IPS-18a (cell line): ENCODE data around the gene PCDHGB6.
"Not testable (repeated sequence)": the region's sequence is repeated elsewhere in the genome, so short reads cannot be mapped to it uniquely, and the experiment has no call there.

Source experiments
- H3K27ac ChIP-seq: one replicate; pipeline ENCODE4 v1.5.1; 2013; ENCODE audit warnings: low read length
- H3K27me3 ChIP-seq: one replicate; pipeline ENCODE4 v1.6.1; 2013; ENCODE audit warnings: mild to moderate bottlenecking, low read length; ENCODE audit not compliant: control insufficient read depth, insufficient read depth
- H3K36me3 ChIP-seq: one replicate; pipeline ENCODE4 v1.6.1; 2013; ENCODE audit warnings: low read depth, low read length; ENCODE audit not compliant: control insufficient read depth
- H3K4me1 ChIP-seq: one replicate; pipeline ENCODE4 v1.6.1; 2013; ENCODE audit warnings: low read depth, low read length; ENCODE audit not compliant: control insufficient read depth
- H3K4me3 ChIP-seq: one replicate; pipeline ENCODE4 v1.5.1; 2013; ENCODE audit warnings: low read length
- H3K9ac ChIP-seq: one replicate; pipeline ENCODE4 v1.6.1; 2013; ENCODE audit warnings: mild to moderate bottlenecking, low read length, moderate library complexity
- H3K9me3 ChIP-seq: one replicate; pipeline ENCODE4 v1.6.1; 2013; ENCODE audit warnings: low read depth, low read length; ENCODE audit not compliant: control insufficient read depth

The PCDHGB6 gene

DNA sequence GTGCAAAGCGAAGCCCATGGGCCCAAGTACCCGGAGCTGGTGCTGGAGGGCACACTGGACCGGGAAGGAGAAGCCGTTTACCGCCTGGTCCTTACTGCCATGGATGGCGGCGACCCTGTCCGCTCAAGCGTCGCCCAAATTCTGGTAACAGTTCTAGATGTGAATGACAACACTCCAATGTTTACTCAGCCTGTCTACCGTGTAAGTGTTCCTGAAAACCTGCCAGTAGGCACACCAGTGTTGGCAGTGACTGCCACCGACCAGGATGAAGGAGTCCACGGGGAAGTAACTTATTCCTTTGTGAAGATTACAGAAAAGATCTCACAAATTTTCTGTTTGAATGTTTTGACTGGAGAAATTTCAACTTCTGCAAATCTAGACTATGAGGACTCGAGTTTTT is 33.2 kb upstream of the PCDHGB6 start:
- Histone ChIP-seq H3K4me3 (no peak overlapping the region), H3K27ac (no peak overlapping the region), H3K27me3 (no peaks in the 10 kb centered on the region), H3K36me3 (no peaks in the 10 kb centered on the region), H3K4me1 (no peaks in the 10 kb centered on the region), H3K9ac (no peak overlapping the region), H3K9me3 (peaks cover 13% of the 10 kb centered on the region)

GRCh38 chr5:141375444-141376155 is 32.2 kb upstream of the PCDHGB6 start:
- not testable (repeated sequence) for H3K4me1 ChIP-seq, H3K27me3 ChIP-seq, H3K27ac ChIP-seq, H3K36me3 ChIP-seq, H3K4me3 ChIP-seq, H3K9ac ChIP-seq
- peaks cover 13% of the 10 kb centered on the region for H3K9me3 ChIP-seq

DNA sequence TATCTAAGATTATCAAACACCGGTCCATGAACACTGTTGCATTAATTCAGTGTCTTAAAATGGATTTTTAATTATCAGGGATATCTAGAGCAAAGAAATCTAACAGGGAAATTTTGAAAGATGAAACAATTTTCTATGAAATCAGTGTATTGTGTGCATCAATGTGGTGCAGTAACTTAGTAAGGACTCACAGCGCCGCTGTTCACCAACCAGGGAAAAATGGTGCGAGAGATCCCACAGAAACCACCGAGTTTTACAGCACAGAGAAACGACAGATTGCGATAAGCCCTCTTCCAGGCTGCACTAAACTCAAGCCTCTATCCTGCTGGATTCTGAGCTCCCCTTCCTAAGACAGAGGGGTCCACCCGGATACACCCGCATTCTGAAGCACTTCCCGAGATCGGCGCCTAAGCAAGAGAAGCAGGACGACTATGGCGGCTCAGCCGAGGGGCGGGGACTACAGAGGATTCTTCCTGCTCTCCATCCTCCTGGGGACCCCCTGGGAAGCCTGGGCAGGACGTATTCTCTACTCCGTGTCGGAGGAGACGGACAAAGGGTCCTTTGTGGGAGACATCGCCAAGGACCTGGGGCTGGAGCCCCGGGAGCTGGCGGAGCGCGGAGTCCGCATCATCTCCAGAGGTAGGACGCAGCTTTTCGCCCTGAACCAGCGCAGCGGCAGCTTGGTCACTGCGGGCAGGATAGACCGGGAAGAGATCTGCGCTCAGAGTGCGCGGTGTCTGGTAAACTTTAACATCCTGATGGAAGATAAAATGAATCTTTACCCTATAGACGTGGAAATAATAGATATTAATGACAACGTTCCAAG is 25.1 kb upstream of the PCDHGB6 start, which contains the start of gene PCDHGA7:
Gene PCDHGA7 (plus strand): TSS at position 274 of the 826 bp plus-strand sequence. CDS start 158 bp downstream, at position 432.
- H3K4me3 ChIP-seq: no peak within 1 kb of the TSS
- peaks cover 29% of the 10 kb centered on the region for H3K9me3 ChIP-seq
- H3K4me1 ChIP-seq: no peaks in the 10 kb centered on the region
- no peak within 1 kb of the TSS for H3K27ac ChIP-seq
- no peak within 1 kb of the TSS for H3K9ac ChIP-seq
- no peaks in the 10 kb centered on the region for H3K36me3 ChIP-seq
- no peaks in the 10 kb centered on the region for H3K27me3 ChIP-seq

GRCh38 chr5:141383345-141383744 is 24.5 kb upstream of the PCDHGB6 start:
- Histone ChIP-seq H3K9me3 (peaks cover 31% of the 10 kb centered on the region), H3K4me1 (no peaks in the 10 kb centered on the region), H3K27me3 (no peaks in the 10 kb centered on the region), H3K9ac (no peak overlapping the region), H3K4me3 (no peak overlapping the region), H3K27ac (no peak overlapping the region), H3K36me3 (no peaks in the 10 kb centered on the region)

GRCh38 chr5:141384471-141385267 is 23.2 kb upstream of the PCDHGB6 start:
- Histone ChIP-seq H3K4me1 (no peaks in the 10 kb centered on the region), H3K9ac (no peak overlapping the region), H3K9me3 (peaks cover 38% of the 10 kb centered on the region), H3K4me3 (no peak overlapping the region), H3K27ac (no peak overlapping the region), H3K36me3 (no peaks in the 10 kb centered on the region), H3K27me3 (no peaks in the 10 kb centered on the region)

DNA sequence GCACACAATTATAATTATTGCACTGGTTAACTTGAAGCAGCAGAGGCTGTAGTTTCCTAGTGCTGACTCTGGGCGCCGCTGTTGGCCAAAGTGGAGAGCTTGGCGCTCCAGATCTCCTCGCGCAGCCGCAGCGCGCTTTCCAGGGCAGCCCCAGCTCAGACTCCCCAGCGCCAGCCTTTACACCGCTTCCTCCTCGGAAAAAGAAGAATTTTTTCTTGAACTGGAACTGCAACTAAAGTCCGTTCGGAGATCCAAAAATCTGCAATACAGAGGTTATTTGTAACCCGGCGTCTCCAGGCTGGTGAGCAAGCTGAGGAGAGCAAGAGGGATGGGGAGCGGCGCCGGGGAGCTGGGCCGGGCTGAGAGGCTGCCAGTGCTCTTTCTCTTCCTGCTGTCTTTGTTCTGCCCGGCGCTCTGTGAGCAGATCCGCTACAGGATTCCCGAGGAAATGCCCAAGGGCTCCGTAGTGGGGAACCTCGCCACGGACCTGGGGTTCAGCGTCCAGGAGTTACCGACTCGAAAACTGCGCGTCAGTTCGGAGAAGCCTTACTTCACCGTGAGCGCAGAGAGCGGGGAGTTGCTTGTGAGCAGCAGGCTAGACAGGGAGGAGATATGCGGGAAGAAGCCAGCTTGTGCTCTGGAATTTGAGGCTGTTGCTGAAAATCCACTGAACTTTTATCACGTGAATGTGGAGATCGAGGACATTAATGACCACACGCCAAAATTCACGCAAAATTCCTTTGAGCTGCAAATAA is 20.1 kb upstream of the PCDHGB6 start, which contains the start of gene PCDHGB4:
Gene PCDHGB4 (plus strand): TSS at position 142 of the 755 bp plus-strand sequence. CDS start 187 bp downstream, at position 329.
- not testable (repeated sequence) for H3K9ac ChIP-seq, H3K36me3 ChIP-seq, H3K4me3 ChIP-seq, H3K27me3 ChIP-seq, H3K4me1 ChIP-seq, H3K27ac ChIP-seq
- H3K9me3 ChIP-seq: peaks cover 49% of the 10 kb centered on the region

GRCh38 chr5:141388661-141389060 is 19.2 kb upstream of the PCDHGB6 start:
- no peak overlapping the region for H3K27ac ChIP-seq
- no peak overlapping the region for H3K4me3 ChIP-seq
- no peak overlapping the region for H3K9ac ChIP-seq
- H3K27me3 ChIP-seq: no peaks in the 10 kb centered on the region
- peaks cover 40% of the 10 kb centered on the region for H3K9me3 ChIP-seq
- H3K4me1 ChIP-seq: no peaks in the 10 kb centered on the region
- no peaks in the 10 kb centered on the region for H3K36me3 ChIP-seq

GRCh38 chr5:141389153-141390042 is 18.4 kb upstream of the PCDHGB6 start:
- Histone ChIP-seq H3K27me3 (no peaks in the 10 kb centered on the region), H3K4me1 (no peaks in the 10 kb centered on the region), H3K9ac (no peak overlapping the region), H3K9me3 (peaks cover 40% of the 10 kb centered on the region), H3K36me3 (no peaks in the 10 kb centered on the region), H3K4me3 (no peak overlapping the region), H3K27ac (no peak overlapping the region)

GRCh38 chr5:141392429-141393198 is 15.2 kb upstream of the PCDHGB6 start, which contains the start of gene PCDHGA8:
Gene PCDHGA8 (plus strand): TSS chr5:141392633. CDS start chr5:141392814, 181 bp downstream.
- Histone ChIP-seq H3K4me3 (no peak within 1 kb of the TSS), H3K27ac (no peak within 1 kb of the TSS), H3K27me3 (no peaks in the 10 kb centered on the region), H3K9me3 (peaks cover 34% of the 10 kb centered on the region), H3K36me3 (no peaks in the 10 kb centered on the region), H3K4me1 (no peaks in the 10 kb centered on the region), H3K9ac (no peak within 1 kb of the TSS)

DNA sequence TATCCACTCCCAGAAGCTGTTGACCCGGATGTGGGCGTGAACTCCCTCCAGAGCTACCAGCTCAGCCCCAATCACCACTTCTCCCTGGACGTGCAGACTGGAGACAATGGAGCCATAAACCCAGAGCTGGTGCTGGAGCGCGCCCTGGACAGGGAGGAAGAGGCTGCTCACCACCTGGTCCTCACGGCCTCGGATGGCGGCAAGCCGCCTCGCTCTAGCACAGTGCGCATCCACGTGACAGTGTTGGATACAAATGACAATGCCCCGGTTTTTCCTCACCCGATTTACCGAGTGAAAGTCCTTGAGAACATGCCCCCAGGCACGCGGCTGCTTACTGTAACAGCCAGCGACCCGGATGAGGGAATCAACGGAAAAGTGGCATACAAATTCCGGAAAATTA is 14.6 kb upstream of the PCDHGB6 start:
- H3K9me3 ChIP-seq: peaks cover 33% of the 10 kb centered on the region
- no peak overlapping the region for H3K9ac ChIP-seq
- H3K36me3 ChIP-seq: no peaks in the 10 kb centered on the region
- no peak overlapping the region for H3K27ac ChIP-seq
- no peaks in the 10 kb centered on the region for H3K4me1 ChIP-seq
- H3K4me3 ChIP-seq: no peak overlapping the region
- H3K27me3 ChIP-seq: no peaks in the 10 kb centered on the region
